Activated naive CD4-positive, alpha-beta T cell treated with anti-CD3 and anti-CD28 coated beads for 36 hours (primary cell): ENCODE results near the gene BOLA1. TPM values are rescaled to one million over a fixed set of nuclear protein-coding genes. Genes with fewer than 3 reads are reported as not detected.

ENCODE experiments used
- CTCF ChIA-PET: fragments of 350-600 bp; sonication (Branson Sonifier 250); formaldehyde crosslinking; loops from one replicate; lab custom pipeline; 2021; ENCODE audit warnings: antibody characterized with exemption; lab: Charles Lee
- DNase-seq: peaks from one replicate; pipeline ENCODE4 v3.0.0-alpha.2; 2020
- H3K27ac Mint-ChIP-seq: one replicate; pipeline ENCODE4 v1.8.0; 2021; ENCODE audit warnings: mild to moderate bottlenecking, mixed read lengths
- H3K27me3 Mint-ChIP-seq: one replicate; pipeline ENCODE4 v1.8.0; 2021; ENCODE audit warnings: low read depth, mixed read lengths
- H3K36me3 Mint-ChIP-seq: one replicate; pipeline ENCODE4 v1.8.0; 2021; ENCODE audit warnings: low read depth, mixed read lengths
- H3K4me1 Mint-ChIP-seq: one replicate; pipeline ENCODE4 v1.8.0; 2021; ENCODE audit warnings: low read depth, mixed read lengths
- H3K4me3 Mint-ChIP-seq: one replicate; pipeline ENCODE4 v1.8.0; 2021; ENCODE audit warnings: mild to moderate bottlenecking, moderate library complexity, mixed read lengths
- H3K9me3 Mint-ChIP-seq: one replicate; pipeline ENCODE4 v1.8.0; 2021; ENCODE audit warnings: mixed read lengths
- intact Hi-C: fragments of 100-400 bp; cut with micrococcal nuclease; formaldehyde crosslinking; loops from one replicate; pipeline ENCODE4 v1.15.1; 2023
- total RNA-seq, 2 experiments: library from RNA; stranded (reverse); gene quantifications; one replicate each; pipeline ENCODE4 v1.2.3, GENCODE V29; 2021

The BOLA1 gene
- total RNA-seq, 2 experiments from 2014 or later = 24.7 to 28.7 TPM

- H3K4me1 Mint-ChIP-seq = peaks cover 3% of the 10 kb centered on the region
- no peaks in the 10 kb centered on the region for H3K9me3 Mint-ChIP-seq
- no peak for DNase-seq
- no peaks in the 10 kb centered on the region for H3K27me3 Mint-ChIP-seq
- H3K27ac Mint-ChIP-seq = no peak overlapping the region
- no peak overlapping the region for H3K4me3 Mint-ChIP-seq
- CTCF ChIA-PET = interaction anchor here (0.6 to 2.1 kb wide), 10 partner anchors 26 to 299 kb away, joined by 3 to 14 read pairs (median 3); no protein-coding TSS in a partner anchor
- peaks cover 2% of the 10 kb centered on the region for H3K36me3 Mint-ChIP-seq
- intact Hi-C loops = loop anchor here (1.0 kb wide), 6 partner anchors 10 to 178 kb away; partner anchors contain the start of genes BOLA1 and VPS45
These were observed 10.4 kb upstream of the BOLA1 start for GRCh38 chr1:149888999-149889289.

- Mint-ChIP-seq H3K27ac (no peak overlapping the region), H3K4me1 (peaks cover 20% of the 10 kb centered on the region), H3K9me3 (no peaks in the 10 kb centered on the region), H3K4me3 (no peak overlapping the region), H3K27me3 (no peaks in the 10 kb centered on the region), H3K36me3 (peaks cover 10% of the 10 kb centered on the region)
- intact Hi-C loops = no loop called here
- no peak for DNase-seq
- CTCF ChIA-PET = no interaction called here
These were observed 2.8 kb upstream of the BOLA1 start for GRCh38 chr1:149896575-149896974.

- no peak overlapping the region for H3K27ac Mint-ChIP-seq
- CTCF ChIA-PET = no interaction called here
These were observed 4.6 kb downstream of the BOLA1 start for GRCh38 chr1:149903836-149904491.

DNA sequence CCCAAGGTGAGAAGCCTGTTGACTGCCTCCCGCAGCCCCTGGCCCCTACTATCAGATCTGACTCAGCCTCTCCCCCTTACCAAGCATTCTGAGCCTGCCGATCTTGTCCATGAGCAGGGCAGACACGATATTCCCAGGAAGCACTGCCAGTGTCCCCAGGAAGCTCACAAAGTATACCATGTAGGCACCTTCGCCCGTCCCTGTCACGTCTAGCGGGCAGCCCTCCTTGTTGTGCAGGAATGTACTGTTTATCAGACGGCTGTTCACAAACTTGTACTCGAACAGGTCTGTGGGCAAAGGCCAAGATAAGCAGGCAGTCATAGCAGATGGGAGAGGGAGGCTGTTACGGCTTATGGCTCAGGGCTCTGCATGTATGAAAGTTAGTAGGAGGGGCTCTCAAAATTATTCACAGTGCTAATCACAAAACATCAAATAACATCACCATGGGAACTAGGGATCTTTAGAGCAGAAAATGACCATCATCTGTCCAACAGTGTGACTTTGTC lies 7.3 kb downstream of the BOLA1 start:
- H3K9me3 Mint-ChIP-seq = peaks cover 2% of the 10 kb centered on the region
- H3K27ac Mint-ChIP-seq = no peak overlapping the region
- intact Hi-C loops = no loop called here
- H3K4me1 Mint-ChIP-seq = no peaks in the 10 kb centered on the region
- H3K4me3 Mint-ChIP-seq = no peak overlapping the region
- peaks cover 17% of the 10 kb centered on the region for H3K36me3 Mint-ChIP-seq
- no peaks in the 10 kb centered on the region for H3K27me3 Mint-ChIP-seq
- CTCF ChIA-PET = interaction anchor here (0.7 kb wide), 1 partner anchor 280 kb away, joined by 3 read pairs; no protein-coding TSS in a partner anchor
- no peak for DNase-seq

More at GRCh38 chr1:149903836-149904491, 4.6 kb downstream of the BOLA1 start:
- peaks cover 2% of the 10 kb centered on the region for H3K9me3 Mint-ChIP-seq
- H3K4me3 Mint-ChIP-seq = no peak overlapping the region
- no peak for DNase-seq
- no peaks in the 10 kb centered on the region for H3K27me3 Mint-ChIP-seq
- peaks cover 17% of the 10 kb centered on the region for H3K4me1 Mint-ChIP-seq
- peaks cover 27% of the 10 kb centered on the region for H3K36me3 Mint-ChIP-seq
- intact Hi-C loops = no loop called here

DNA sequence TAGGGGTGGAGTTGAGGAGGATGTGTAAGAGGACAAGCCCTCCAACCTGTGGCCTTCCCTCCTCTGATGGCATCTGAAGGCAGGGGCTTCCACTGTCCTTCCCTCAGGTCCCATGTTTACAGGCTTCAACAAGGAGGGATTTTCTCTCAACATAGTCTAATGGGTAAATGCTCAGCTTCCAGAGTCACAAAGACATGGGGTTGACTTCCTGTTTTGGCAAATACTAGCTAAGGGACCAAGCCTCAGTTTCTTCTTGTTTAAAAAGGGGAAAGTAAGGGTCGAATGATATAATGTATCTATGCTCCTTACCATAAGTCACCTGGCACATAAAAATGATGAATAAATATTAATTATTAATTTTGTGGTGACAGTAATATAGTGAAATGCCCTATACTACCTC lies 15.2 kb downstream of the BOLA1 start:
- intact Hi-C loops = no loop called here
- Mint-ChIP-seq H3K27me3 (no peaks in the 10 kb centered on the region), H3K27ac (no peak overlapping the region), H3K36me3 (peaks cover 4% of the 10 kb centered on the region), H3K9me3 (no peaks in the 10 kb centered on the region), H3K4me1 (peaks cover 34% of the 10 kb centered on the region), H3K4me3 (no peak overlapping the region)
- CTCF ChIA-PET = interaction anchor here (1.2 kb wide), 1 partner anchor 26 kb away, joined by 3 read pairs; no protein-coding TSS in a partner anchor
- no peak for DNase-seq

- Mint-ChIP-seq H3K27ac (peak overlapping the region; percentile 47), H3K27me3 (no peaks in the 10 kb centered on the region), H3K36me3 (peaks cover 4% of the 10 kb centered on the region), H3K9me3 (no peaks in the 10 kb centered on the region), H3K4me3 (peak overlapping the region; percentile 86), H3K4me1 (peaks cover 34% of the 10 kb centered on the region)
- CTCF ChIA-PET = interaction anchor here (1.2 kb wide), 1 partner anchor 27 kb away, joined by 3 read pairs; no protein-coding TSS in a partner anchor
- intact Hi-C loops = no loop called here
- no peak for DNase-seq
These were observed 16.2 kb downstream of the BOLA1 start for GRCh38 chr1:149915429-149916192.

DNA sequence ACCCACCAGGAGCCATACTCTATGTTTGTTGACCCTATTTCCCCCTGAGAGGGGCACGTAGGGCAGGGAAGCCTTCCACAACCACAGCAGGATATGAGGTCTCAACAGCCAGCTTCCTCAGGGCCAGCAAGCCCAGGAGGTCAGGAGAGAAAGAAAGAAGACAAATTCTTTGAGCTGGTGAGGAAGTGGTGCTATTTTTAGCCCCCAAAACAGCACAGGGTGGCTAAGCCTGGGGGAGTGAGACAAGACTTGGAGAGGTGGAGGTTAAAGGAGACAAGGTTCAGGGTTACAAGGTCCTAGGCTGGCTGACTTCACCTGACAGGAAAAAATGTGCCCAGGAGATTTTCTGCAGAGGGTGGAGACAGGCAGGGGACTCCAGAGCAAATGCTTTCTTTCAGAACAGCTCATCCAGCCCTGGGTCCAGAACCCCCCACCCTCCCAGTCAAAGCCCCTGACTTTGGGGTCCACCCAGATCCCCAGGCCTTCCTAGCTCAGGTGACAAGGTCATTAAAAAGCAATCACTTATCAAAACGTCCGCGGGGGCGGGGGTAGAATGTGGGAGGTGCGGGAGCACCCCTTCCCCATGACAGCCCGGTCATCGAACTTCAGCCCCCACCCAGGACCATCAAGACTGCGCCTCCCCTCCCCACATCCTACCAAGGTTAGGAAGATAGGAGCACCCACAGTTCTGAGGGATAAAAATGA lies 17.0 kb downstream of the BOLA1 start:
- CTCF ChIA-PET = no interaction called here
- no peak for DNase-seq
- intact Hi-C loops = no loop called here
- Mint-ChIP-seq H3K27me3 (no peaks in the 10 kb centered on the region), H3K36me3 (peaks cover 4% of the 10 kb centered on the region), H3K27ac (peak overlapping the region; percentile 47), H3K4me1 (peaks cover 34% of the 10 kb centered on the region), H3K4me3 (peak overlapping the region; percentile 86), H3K9me3 (no peaks in the 10 kb centered on the region)

DNA sequence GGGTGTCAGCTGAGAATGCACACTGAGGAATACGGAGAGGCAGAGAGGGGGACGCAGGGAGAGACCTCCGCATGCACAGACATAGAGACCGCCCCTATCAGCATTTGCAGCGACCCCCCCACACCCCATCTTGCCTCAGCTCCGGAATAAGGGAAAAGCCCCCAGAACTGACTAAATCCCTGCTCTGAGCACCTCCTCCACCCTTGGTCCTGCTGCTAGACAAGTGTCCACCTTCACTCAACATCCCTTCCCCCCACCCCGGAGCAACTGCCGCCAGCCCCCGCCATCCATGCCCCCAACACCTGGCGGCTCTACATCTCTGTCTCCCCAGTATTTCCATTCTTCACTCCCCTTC lies 17.5 kb downstream of the BOLA1 start:
- Mint-ChIP-seq H3K27ac (no peak overlapping the region), H3K4me3 (peak overlapping the region; percentile 86), H3K9me3 (no peaks in the 10 kb centered on the region), H3K27me3 (no peaks in the 10 kb centered on the region), H3K4me1 (peaks cover 34% of the 10 kb centered on the region), H3K36me3 (peaks cover 4% of the 10 kb centered on the region)
- CTCF ChIA-PET = no interaction called here
- DNase-seq = no peak
- intact Hi-C loops = loop anchor here (1.0 kb wide), 1 partner anchor 10 kb away; the partner anchor contains the start of gene SF3B4

- Mint-ChIP-seq H3K27me3 (no peaks in the 10 kb centered on the region), H3K4me1 (peaks cover 34% of the 10 kb centered on the region), H3K27ac (no peak within 1 kb of the TSS), H3K36me3 (peaks cover 9% of the 10 kb centered on the region), H3K4me3 (peak within 1 kb of the TSS; percentile 86), H3K9me3 (no peaks in the 10 kb centered on the region)
- DNase-seq = peak; percentile 72
- intact Hi-C loops = loop anchor here (1.0 kb wide), 1 partner anchor 10 kb away; the partner anchor contains the start of gene SF3B4
- CTCF ChIA-PET = interaction anchor here (1.2 kb wide), 1 partner anchor 30 kb away, joined by 3 read pairs; a partner anchor contains a TSS
These were observed 18.3 kb downstream of the BOLA1 start, which contains the start of gene SV2A for GRCh38 chr1:149917571-149918144. SV2A (minus strand) TSS chr1:149917844; CDS start chr1:149913840, 4,004 bp downstream.

GRCh38 chr1:149923626-149924025 lies 24.3 kb downstream of the BOLA1 start:
- H3K27ac Mint-ChIP-seq = no peak overlapping the region
- H3K9me3 Mint-ChIP-seq = no peaks in the 10 kb centered on the region
- CTCF ChIA-PET = interaction anchor here (0.5 kb wide), 1 partner anchor 35 kb away, joined by 3 read pairs; no protein-coding TSS in a partner anchor
- no peak for DNase-seq
- peaks cover 31% of the 10 kb centered on the region for H3K4me1 Mint-ChIP-seq
- H3K4me3 Mint-ChIP-seq = no peak overlapping the region
- intact Hi-C loops = no loop called here
- no peaks in the 10 kb centered on the region for H3K27me3 Mint-ChIP-seq
- H3K36me3 Mint-ChIP-seq = peaks cover 43% of the 10 kb centered on the region

GRCh38 chr1:149925345-149925744 lies 26.0 kb downstream of the BOLA1 start:
- Mint-ChIP-seq H3K9me3 (no peaks in the 10 kb centered on the region), H3K4me1 (peaks cover 34% of the 10 kb centered on the region), H3K36me3 (peaks cover 43% of the 10 kb centered on the region), H3K27ac (no peak overlapping the region), H3K27me3 (no peaks in the 10 kb centered on the region), H3K4me3 (peak overlapping the region; percentile 49)
- intact Hi-C loops = no loop called here
- CTCF ChIA-PET = no interaction called here
- DNase-seq = no peak
